SK-N-SH treated with all-trans-retinoic acid at 6 μM for 48 hours (cell line): ENCODE results near the gene EEF1E1.

ENCODE experiments used
- ATAC-seq: fragments of 200-7000 bp; cut with Tn5 transposase; 3 replicates; pipeline ENCODE4 v1.9.1; 2020; ENCODE audit warnings: mild to moderate bottlenecking, moderate library complexity
- ARNTL ChIP-seq: fragments of 450-650 bp; formaldehyde crosslinking; IDR thresholded peaks from 2 replicates; pipeline ENCODE4 v1.5.0; 2020; ENCODE audit warnings: low read depth, mild to moderate bottlenecking, moderate library complexity, borderline replicate concordance
- BACH2 ChIP-seq: fragments of 250-450 bp; sonication (Bioruptor Pico); IDR thresholded peaks from 2 replicates; pipeline ENCODE4 v1.9.0; 2021; ENCODE audit warnings: mild to moderate bottlenecking, borderline replicate concordance
- CSDC2 ChIP-seq: fragments of 250-450 bp; sonication (Bioruptor Pico); IDR thresholded peaks from 2 replicates; pipeline ENCODE4 v1.5.0; 2020; ENCODE audit warnings: mild to moderate bottlenecking, moderate library complexity
- ESRRG ChIP-seq: fragments of 250-450 bp; sonication (Bioruptor Pico); IDR thresholded peaks from 2 replicates; pipeline ENCODE4 v1.6.1; 2021; ENCODE audit warnings: mild to moderate bottlenecking
- GLIS3 ChIP-seq: fragments of 250-450 bp; sonication (Bioruptor Pico); IDR thresholded peaks from 2 replicates; pipeline ENCODE4 v1.5.0; 2020; ENCODE audit warnings: mild to moderate bottlenecking, moderate library complexity
- ISL1 ChIP-seq: fragments of 250-450 bp; sonication (Bioruptor Pico); IDR thresholded peaks from 2 replicates; pipeline ENCODE4 v2.1.2; 2022; ENCODE audit warnings: mild to moderate bottlenecking, moderate library complexity
- OSR1 ChIP-seq: fragments of 250-450 bp; sonication (Bioruptor Pico); IDR thresholded peaks from 2 replicates; pipeline ENCODE4 v1.8.0; 2022; ENCODE audit warnings: moderate library complexity, mild to moderate bottlenecking, inconsistent platforms
- PPARA ChIP-seq: fragments of 250-450 bp; sonication (Bioruptor Pico); IDR thresholded peaks from 2 replicates; pipeline ENCODE4 v1.5.0; 2020; ENCODE audit warnings: mild to moderate bottlenecking, borderline replicate concordance
- RARB ChIP-seq: fragments of 250-450 bp; sonication (Bioruptor Pico); IDR thresholded peaks from 2 replicates; pipeline ENCODE4 v1.8.0; 2021; ENCODE audit warnings: mild to moderate bottlenecking, moderate library complexity
- TCF4 ChIP-seq: fragments of 250-450 bp; sonication (Bioruptor Pico); IDR thresholded peaks from 2 replicates; pipeline ENCODE4 v1.8.0; 2021; ENCODE audit warnings: mild to moderate bottlenecking, moderate library complexity, borderline replicate concordance
- ZC3H10 ChIP-seq: fragments of 250-450 bp; sonication (Bioruptor Pico); IDR thresholded peaks from 2 replicates; pipeline ENCODE4 v1.5.1; 2021; ENCODE audit warnings: mild to moderate bottlenecking, moderate library complexity
- ZFP30 ChIP-seq: fragments of 450-650 bp; formaldehyde crosslinking; IDR thresholded peaks from 2 replicates; pipeline ENCODE4 v1.5.0; 2022; ENCODE audit warnings: mild to moderate bottlenecking, moderate library complexity
- ZNF565 ChIP-seq: fragments of 450-650 bp; formaldehyde crosslinking; conservative IDR thresholded peaks from 2 replicates; pipeline ENCODE4 v1.5.0; 2020; ENCODE audit warnings: low read depth, mild to moderate bottlenecking, moderate library complexity
- ZNF70 ChIP-seq: fragments of 450-650 bp; formaldehyde crosslinking; IDR thresholded peaks from 2 replicates; pipeline ENCODE4 v1.5.0; 2020; ENCODE audit warnings: mild to moderate bottlenecking, moderate library complexity
- ZNF8 ChIP-seq: fragments of 450-650 bp; formaldehyde crosslinking; IDR thresholded peaks from 2 replicates; pipeline ENCODE4 v1.5.0; 2020; ENCODE audit warnings: mild to moderate bottlenecking, moderate library complexity
- TF ChIP-seq, protein P1 (sequence below): fragments of 250-450 bp; sonication (Bioruptor Pico); IDR thresholded peaks from 2 replicates; pipeline ENCODE4 v1.5.1; 2021; ENCODE audit warnings: mild to moderate bottlenecking, moderate library complexity
- TF ChIP-seq, protein P2 (sequence below): fragments of 250-450 bp; sonication (Bioruptor Pico); IDR thresholded peaks from 2 replicates; pipeline ENCODE4 v1.8.0; 2021; ENCODE audit warnings: low read depth, mild to moderate bottlenecking, moderate library complexity, borderline replicate concordance
- TF ChIP-seq, protein P3 (sequence below): fragments of 250-450 bp; sonication (Bioruptor Pico); IDR thresholded peaks from 2 replicates; pipeline ENCODE4 v1.8.0; 2020; ENCODE audit warnings: mild to moderate bottlenecking, moderate library complexity, borderline replicate concordance
- TF ChIP-seq, protein P4 (sequence below): fragments of 250-450 bp; sonication (Bioruptor Pico); IDR thresholded peaks from 2 replicates; pipeline ENCODE4 v1.5.1; 2020; ENCODE audit warnings: low read depth, mild to moderate bottlenecking, moderate library complexity
- TF ChIP-seq, protein P5 (sequence below): fragments of 250-450 bp; sonication (Bioruptor Pico); IDR thresholded peaks from 2 replicates; pipeline ENCODE4 v1.5.0; 2020; ENCODE audit warnings: mild to moderate bottlenecking, moderate library complexity

Gene EEF1E1

DNA sequence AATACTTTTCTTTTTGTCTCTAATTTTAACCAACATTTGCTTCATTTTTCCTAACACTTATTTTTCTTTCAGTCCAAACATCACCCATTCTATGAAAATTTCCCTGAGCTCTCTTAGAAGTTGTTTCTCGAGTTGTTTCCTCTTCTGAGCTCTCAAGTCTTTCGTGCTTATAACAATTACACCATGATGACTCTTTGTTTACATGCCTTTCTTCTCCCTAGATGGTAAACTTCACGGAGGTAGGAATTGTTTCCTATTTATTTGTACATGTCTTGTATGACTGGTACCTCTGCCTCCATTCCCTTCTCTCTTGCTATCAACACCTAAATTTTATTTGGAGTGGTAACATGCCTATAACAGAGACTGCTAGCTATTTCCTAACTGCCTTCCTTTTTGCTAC lies 44.6 kb downstream of the EEF1E1 start:
- no peak for ATAC-seq
- TF ChIP-seq, protein P1, sequence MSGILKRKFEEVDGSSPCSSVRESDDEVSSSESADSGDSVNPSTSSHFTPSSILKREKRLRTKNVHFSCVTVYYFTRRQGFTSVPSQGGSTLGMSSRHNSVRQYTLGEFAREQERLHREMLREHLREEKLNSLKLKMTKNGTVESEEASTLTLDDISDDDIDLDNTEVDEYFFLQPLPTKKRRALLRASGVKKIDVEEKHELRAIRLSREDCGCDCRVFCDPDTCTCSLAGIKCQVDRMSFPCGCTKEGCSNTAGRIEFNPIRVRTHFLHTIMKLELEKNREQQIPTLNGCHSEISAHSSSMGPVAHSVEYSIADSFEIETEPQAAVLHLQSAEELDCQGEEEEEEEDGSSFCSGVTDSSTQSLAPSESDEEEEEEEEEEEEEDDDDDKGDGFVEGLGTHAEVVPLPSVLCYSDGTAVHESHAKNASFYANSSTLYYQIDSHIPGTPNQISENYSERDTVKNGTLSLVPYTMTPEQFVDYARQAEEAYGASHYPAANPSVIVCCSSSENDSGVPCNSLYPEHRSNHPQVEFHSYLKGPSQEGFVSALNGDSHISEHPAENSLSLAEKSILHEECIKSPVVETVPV, result no peak
- TF ChIP-seq ZFP30 (CRISPR knock-in tag), result no peak
- TF ChIP-seq ZNF70 (CRISPR knock-in tag), result no peak
- no peak for TF ChIP-seq PPARA (CRISPR knock-in tag)
- no peak for TF ChIP-seq ISL1 (CRISPR knock-in tag)
- TF ChIP-seq ZNF8 (CRISPR knock-in tag), result no peak

DNA sequence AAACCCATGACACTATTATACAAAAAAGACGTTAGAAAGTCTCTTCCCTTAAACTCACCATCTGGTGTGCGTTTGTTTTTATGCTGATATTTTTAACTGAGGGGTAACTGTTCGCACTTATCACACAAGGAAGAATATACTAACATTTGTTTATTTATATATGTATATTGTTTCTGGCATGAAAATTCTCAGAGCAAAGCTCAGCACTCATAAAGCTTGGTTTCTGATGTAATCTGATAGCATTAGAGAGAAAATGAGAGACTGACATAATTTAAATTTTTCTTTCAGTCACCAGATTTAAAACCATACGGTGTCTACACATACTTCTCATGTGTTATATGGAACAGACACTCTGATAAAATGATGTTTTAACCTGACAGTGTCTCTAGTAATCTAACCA lies 45.1 kb downstream of the EEF1E1 start:
- no peak for ATAC-seq
- TF ChIP-seq, protein P2, sequence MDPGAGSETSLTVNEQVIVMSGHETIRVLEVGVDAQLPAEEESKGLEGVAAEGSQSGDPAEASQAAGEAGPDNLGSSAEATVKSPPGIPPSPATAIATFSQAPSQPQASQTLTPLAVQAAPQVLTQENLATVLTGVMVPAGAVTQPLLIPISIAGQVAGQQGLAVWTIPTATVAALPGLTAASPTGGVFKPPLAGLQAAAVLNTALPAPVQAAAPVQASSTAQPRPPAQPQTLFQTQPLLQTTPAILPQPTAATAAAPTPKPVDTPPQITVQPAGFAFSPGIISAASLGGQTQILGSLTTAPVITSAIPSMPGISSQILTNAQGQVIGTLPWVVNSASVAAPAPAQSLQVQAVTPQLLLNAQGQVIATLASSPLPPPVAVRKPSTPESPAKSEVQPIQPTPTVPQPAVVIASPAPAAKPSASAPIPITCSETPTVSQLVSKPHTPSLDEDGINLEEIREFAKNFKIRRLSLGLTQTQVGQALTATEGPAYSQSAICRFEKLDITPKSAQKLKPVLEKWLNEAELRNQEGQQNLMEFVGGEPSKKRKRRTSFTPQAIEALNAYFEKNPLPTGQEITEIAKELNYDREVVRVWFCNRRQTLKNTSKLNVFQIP (CRISPR knock-in tag), result no peak
- TF ChIP-seq ZNF8 (CRISPR knock-in tag) (no peak), ESRRG (CRISPR knock-in tag) (no peak), OSR1 (CRISPR knock-in tag) (no peak), BACH2 (CRISPR knock-in tag) (no peak), ISL1 (CRISPR knock-in tag) (no peak), GLIS3 (CRISPR knock-in tag) (no peak)
- TF ChIP-seq, protein P1, result no peak
- TF ChIP-seq, protein P3, sequence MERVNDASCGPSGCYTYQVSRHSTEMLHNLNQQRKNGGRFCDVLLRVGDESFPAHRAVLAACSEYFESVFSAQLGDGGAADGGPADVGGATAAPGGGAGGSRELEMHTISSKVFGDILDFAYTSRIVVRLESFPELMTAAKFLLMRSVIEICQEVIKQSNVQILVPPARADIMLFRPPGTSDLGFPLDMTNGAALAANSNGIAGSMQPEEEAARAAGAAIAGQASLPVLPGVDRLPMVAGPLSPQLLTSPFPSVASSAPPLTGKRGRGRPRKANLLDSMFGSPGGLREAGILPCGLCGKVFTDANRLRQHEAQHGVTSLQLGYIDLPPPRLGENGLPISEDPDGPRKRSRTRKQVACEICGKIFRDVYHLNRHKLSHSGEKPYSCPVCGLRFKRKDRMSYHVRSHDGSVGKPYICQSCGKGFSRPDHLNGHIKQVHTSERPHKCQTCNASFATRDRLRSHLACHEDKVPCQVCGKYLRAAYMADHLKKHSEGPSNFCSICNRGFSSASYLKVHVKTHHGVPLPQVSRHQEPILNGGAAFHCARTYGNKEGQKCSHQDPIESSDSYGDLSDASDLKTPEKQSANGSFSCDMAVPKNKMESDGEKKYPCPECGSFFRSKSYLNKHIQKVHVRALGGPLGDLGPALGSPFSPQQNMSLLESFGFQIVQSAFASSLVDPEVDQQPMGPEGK (CRISPR knock-in tag), result no peak
- TF ChIP-seq, protein P4, sequence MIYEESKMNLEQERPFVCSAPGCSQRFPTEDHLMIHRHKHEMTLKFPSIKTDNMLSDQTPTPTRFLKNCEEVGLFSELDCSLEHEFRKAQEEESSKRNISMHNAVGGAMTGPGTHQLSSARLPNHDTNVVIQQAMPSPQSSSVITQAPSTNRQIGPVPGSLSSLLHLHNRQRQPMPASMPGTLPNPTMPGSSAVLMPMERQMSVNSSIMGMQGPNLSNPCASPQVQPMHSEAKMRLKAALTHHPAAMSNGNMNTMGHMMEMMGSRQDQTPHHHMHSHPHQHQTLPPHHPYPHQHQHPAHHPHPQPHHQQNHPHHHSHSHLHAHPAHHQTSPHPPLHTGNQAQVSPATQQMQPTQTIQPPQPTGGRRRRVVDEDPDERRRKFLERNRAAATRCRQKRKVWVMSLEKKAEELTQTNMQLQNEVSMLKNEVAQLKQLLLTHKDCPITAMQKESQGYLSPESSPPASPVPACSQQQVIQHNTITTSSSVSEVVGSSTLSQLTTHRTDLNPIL, result no peak

- TF ChIP-seq TCF4 (CRISPR knock-in tag) (no peak), ISL1 (CRISPR knock-in tag) (no peak), ZC3H10 (CRISPR knock-in tag) (no peak), CSDC2 (CRISPR knock-in tag) (no peak), ZNF70 (CRISPR knock-in tag) (no peak), ZNF565 (CRISPR knock-in tag) (no peak), PPARA (CRISPR knock-in tag) (no peak), ZNF8 (CRISPR knock-in tag) (no peak), RARB (CRISPR knock-in tag) (no peak), GLIS3 (CRISPR knock-in tag) (no peak), ARNTL (no peak)
- TF ChIP-seq, protein P1, result no peak
- TF ChIP-seq, protein P5, sequence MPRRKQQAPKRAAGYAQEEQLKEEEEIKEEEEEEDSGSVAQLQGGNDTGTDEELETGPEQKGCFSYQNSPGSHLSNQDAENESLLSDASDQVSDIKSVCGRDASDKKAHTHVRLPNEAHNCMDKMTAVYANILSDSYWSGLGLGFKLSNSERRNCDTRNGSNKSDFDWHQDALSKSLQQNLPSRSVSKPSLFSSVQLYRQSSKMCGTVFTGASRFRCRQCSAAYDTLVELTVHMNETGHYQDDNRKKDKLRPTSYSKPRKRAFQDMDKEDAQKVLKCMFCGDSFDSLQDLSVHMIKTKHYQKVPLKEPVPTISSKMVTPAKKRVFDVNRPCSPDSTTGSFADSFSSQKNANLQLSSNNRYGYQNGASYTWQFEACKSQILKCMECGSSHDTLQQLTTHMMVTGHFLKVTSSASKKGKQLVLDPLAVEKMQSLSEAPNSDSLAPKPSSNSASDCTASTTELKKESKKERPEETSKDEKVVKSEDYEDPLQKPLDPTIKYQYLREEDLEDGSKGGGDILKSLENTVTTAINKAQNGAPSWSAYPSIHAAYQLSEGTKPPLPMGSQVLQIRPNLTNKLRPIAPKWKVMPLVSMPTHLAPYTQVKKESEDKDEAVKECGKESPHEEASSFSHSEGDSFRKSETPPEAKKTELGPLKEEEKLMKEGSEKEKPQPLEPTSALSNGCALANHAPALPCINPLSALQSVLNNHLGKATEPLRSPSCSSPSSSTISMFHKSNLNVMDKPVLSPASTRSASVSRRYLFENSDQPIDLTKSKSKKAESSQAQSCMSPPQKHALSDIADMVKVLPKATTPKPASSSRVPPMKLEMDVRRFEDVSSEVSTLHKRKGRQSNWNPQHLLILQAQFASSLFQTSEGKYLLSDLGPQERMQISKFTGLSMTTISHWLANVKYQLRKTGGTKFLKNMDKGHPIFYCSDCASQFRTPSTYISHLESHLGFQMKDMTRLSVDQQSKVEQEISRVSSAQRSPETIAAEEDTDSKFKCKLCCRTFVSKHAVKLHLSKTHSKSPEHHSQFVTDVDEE (CRISPR knock-in tag), result no peak
- TF ChIP-seq, protein P4, result no peak
- TF ChIP-seq, protein P2 (CRISPR knock-in tag), result no peak
- ATAC-seq, result no peak
Observed at GRCh38 chr6:8054276-8054675, 48.1 kb downstream of the EEF1E1 start.
